Measurements from ENCODE around the gene TTC9. TPM values are rescaled to one million over a fixed set of nuclear protein-coding genes. Genes with fewer than 3 reads are reported as not detected.

TTC9 gene
- total and polyA plus RNA-seq, 10 of the 15 experiments (the other 5 are each of a cell fraction or from before 2014, with no cell fraction given), result 0.87 to 15.8 (median 7.8) TPM

- TF ChIP-seq IKZF2 (IDR thresholded peaks at IDR 0.05) (peak in 1 of 2 experiments; percentile 24; a peak in 1 of 4 replicates), ZBTB4 (CRISPR knock-in tag; IDR thresholded peaks at IDR 0.05) (no peak), SMC3 (IDR thresholded peaks at IDR 0.05; ENCODE audit: borderline replicate concordance, low read length) (peak; percentile 28; the same call in 1 of the 2 replicates), SREBF1 (IDR thresholded peaks at IDR 0.05; ENCODE audit: low read length) (no peak)
These were observed 19.5 kb downstream of the TTC9 start (continued) for GRCh38 chr14:70660967-70661893.

DNA sequence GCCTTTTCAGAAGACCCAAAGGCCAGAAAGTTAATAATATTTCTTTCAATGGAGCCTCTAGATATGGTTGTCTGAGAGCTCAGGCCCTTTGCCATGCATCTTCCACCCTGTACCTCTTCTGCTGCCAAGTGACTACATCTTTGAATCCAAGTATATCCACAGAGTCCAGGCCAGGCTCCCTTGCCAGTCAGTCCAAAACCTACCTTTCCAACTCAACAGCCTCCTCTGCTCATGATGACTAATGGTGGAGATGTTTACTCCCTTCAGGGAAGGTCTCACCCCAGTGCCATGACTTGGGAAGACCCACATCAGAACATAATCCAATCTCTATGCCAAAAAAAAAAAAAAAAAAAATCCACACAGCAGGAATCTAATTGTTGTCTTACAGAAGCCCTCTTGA lies 20.4 kb downstream of the TTC9 start:
- Histone ChIP-seq H3K4me2 (ENCODE audit: control insufficient read depth, insufficient read depth) (peak overlapping the region; percentile 48), H3K79me2 (ENCODE audit: control insufficient read depth, insufficient read depth, low read length) (peaks cover 77% of the 10 kb centered on the region), H2AFZ (ENCODE audit: control insufficient read depth, low read depth, low read length) (no peak overlapping the region), H3K9me3 (replicated peaks; ENCODE audit: control insufficient read depth, insufficient read depth, low read length) (no peaks in the 10 kb centered on the region), H3K27ac (ENCODE audit: control insufficient read depth, insufficient read depth) (peak overlapping the region; percentile 89), H3K4me1 (ENCODE audit: control insufficient read depth, insufficient read depth, low read length) (peaks cover 90% of the 10 kb centered on the region), H3K27me3 (replicated peaks in 1 of 2; ENCODE audit: control insufficient read depth in 2 of 2, insufficient read depth in 2 of 2, low read length in 1 of 2) (no peaks in the 10 kb centered on the region), H3K4me3 (no peak overlapping the region), H3K9ac (ENCODE audit: control insufficient read depth, insufficient read depth, low read length) (no peak overlapping the region; the same call in 1 of the 2 replicates), H4K20me1 (ENCODE audit: control insufficient read depth, insufficient read depth) (no peaks in the 10 kb centered on the region), H3K36me3 (ENCODE audit: control insufficient read depth in 2 of 2, insufficient read depth in 2 of 2, low read length in 1 of 2) (peaks cover 2 to 6% of the 10 kb centered on the region in 2 experiments; a peak in 1 of 4 replicates)
- POLR2A ChIA-PET, result interaction anchor here (2.0 to 12.1 kb wide), 2 partner anchors 17 to 46 kb away, joined by 7 to 145 read pairs; partner anchors contain the start of gene TTC9
- RAD21 ChIA-PET (ENCODE audit: unreplicated experiment), result interaction anchor here (1.6 to 6.2 kb wide), 5 partner anchors 19 to 147 kb away, joined by 4 to 71 read pairs (median 7); partner anchors contain the start of genes MAP3K9 and TTC9
- no TSS peak for BruUV-seq (replicated peaks)
- intact Hi-C loops (cut with micrococcal nuclease; ENCODE audit: unreplicated experiment), result no loop called here
- TF ChIP-seq CBX3 (IDR thresholded peaks at IDR 0.05; ENCODE audit: borderline replicate concordance, low read depth) (no peak), PRDM15 (CRISPR knock-in tag; IDR thresholded peaks at IDR 0.05) (no peak), NFYA (IDR thresholded peaks at IDR 0.05; ENCODE audit: borderline replicate concordance, low read depth, low read length) (no peak), FOXM1 (IDR thresholded peaks at IDR 0.05; ENCODE audit: low read depth, low read length) (no peak)
- FAIRE-seq, result no peak
- no peak for ATAC-seq
- in situ Hi-C loops (cut with MboI), result no loop called here
- CTCF ChIA-PET, result interaction anchor here (0.7 to 4.8 kb wide), 4 partner anchors 33 to 51 kb away, joined by 3 to 25 read pairs (median 9); no protein-coding TSS in a partner anchor
- SMC1A ChIA-PET (ENCODE audit: uncharacterized antibody, unreplicated experiment), result interaction anchor here (1.0 to 18.1 kb wide), 7 partner anchors 19 to 61 kb away, joined by 3 to 254 read pairs (median 5); partner anchors contain the start of gene TTC9
- DNase-seq (ENCODE audit: low read depth, low spot score), result no peak

Measured in GM12878 (cell line).